RCC 7860 (cell line): ENCODE results near the gene TAS2R13.

Source experiments
- DNase-seq: peaks from one replicate; pipeline ENCODE4 v3.0.0-alpha.2; 2015; ENCODE audit warnings: low spot score
- FAIRE-seq: peaks from 2 replicates; lab custom pipeline; 2012; peaks lifted over from hg19 to GRCh38; lab: Jason Lieb, UNC

The TAS2R13 gene

DNA sequence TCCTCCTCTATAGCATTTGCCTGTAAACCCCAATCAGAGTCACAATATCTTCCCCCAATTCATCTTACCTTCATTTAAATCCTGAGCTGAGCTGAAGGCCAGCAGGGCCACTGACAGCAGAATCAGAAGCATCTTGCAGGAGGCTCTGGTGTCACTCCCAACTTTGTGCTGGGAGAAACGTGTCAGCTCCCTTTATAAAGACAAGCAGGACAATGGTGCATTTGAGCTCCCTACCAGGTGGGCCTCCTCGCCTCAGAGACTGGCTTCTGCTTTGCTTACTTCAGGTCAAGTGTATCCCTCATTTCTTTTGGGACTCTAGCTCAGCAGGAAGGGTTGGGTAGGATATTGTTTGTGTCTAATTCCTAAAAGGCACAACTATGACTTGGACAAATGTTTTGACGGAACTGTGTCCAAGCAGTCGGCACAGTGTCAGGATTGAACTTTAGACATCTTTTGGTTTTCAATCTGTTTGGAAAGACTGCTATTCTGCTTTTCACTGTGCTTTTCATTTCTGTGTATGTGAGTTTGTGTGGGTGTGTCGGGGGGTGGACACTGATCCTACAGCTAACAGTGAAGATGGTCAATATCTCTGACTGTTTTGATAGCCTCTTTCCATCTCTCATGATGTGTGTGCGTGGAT lies 25.2 kb downstream of the TAS2R13 start, which contains the start of gene PRH1:
Gene PRH1, minus strand, starts transcription at position 170 of the 640 bp plus-strand sequence. Its CDS starts 38 bp downstream, at position 132.
- FAIRE-seq, result no peak

DNA sequence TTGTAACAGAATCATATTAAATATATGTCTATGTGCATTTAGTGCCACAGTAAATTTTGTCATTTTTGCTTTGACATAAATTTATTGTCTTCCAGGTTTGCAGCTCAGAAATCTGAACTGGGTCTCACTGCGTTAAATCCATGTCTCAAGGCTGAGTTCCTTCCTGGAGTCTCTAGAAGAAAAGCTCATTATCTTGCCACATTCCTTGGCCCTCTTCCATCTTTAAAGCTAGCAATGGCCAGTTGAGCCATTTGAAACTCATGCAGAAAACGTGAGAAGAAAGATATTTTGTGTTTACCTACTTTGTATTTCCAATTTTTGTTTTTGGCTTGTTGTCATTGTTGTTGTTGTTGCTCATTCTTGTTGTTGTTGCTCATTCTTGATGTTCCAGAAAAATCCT lies 36.0 kb downstream of the TAS2R13 start:
- FAIRE-seq (no peak), DNase-seq (no peak)

More for the DNA sequence above, 25.2 kb downstream of the TAS2R13 start, which contains the start of gene PRH1:
- no peak for DNase-seq

GRCh38 chr12:10867381-10867780 lies 42.0 kb downstream of the TAS2R13 start:
- no peak for FAIRE-seq
- no peak for DNase-seq

DNA sequence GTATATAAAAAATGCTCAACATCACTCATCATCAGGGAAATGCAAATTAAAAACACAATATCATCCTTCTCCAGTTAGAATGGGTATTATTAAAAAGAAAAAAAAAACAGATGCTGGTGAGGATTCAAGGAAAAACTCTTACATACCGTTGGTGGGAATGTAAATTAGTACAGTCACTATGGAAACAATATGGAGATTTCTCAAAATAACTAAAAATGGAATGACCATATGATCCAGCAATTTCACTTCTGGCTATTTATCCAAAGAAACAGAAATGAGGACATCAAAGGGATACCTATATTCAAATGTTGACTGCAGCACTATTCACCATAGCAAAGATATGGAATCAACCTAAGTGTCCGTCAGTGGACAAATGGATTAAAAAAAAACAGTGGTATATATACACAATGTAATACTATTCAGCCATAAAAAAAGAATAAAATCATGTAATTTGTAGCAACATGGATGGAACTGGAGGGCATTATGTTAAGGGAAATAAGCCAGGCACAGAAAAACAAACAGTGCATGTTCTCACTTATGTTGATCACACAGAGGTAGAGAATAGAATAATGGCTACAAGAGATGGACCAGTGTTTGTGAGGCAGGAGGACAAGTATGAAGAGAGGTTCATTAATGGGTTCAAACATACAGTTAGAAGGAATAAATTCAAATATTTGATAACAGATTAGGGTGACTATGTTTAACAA lies 45.7 kb downstream of the TAS2R13 start:
- DNase-seq (no peak), FAIRE-seq (no peak)

- no peak for DNase-seq
- no peak for FAIRE-seq
These were observed 48.0 kb downstream of the TAS2R13 start for GRCh38 chr12:10861366-10861765.
